NCI-H774 (cell line): ENCODE measurements around the gene SLC7A8.

Experiments
- DNase-seq: peaks from one replicate; lab custom pipeline; 2025; lab: John Stamatoyannopoulos, UW

Gene SLC7A8

GRCh38 chr14:23182372-23183157 is 895 bp downstream of the SLC7A8 start:
- DNase-seq = no peak

DNA sequence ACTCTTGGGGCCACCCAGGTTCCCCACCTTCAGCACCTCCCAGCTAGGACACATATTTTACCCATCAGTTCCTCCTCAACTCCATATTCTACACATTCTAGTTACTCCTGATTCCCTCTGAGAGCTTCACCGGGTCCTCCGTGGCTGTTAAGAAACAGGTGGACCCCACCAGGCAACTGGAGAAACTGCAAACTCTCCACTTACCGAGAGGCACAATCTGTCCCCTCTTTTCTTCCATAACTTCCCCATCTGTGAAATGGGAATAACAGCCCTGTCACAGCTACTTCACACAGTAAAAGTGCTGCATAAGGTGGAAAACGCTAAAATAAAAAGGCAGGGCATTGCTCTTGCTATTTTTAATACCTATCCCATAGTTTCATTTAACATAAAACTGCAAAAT is 1.5 kb downstream of the SLC7A8 start:
- DNase-seq = no peak

- DNase-seq = no peak
Measured at GRCh38 chr14:23181453-23181852, 2.0 kb downstream of the SLC7A8 start.

DNA sequence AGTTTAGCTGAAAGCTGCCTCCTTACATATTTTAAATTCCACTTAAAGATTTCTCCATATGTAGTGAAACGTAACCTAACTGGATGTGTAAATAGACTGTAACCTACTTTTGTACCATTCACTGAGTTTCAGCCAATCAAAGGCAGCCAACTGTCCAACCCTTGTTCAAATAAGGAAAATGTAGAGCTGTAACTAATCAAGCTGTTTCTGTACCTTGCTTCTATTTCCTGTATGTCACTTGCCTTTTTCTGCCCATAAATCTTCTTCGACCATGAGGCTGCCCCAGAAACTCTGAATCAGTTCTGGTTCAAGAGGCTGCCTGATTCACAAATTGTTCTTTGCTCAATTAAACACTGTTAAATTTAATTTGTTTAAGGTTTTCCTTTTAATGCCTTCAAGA is 6.3 kb downstream of the SLC7A8 start:
- DNase-seq = no peak

GRCh38 chr14:23175823-23176222 is 7.6 kb downstream of the SLC7A8 start:
- no peak for DNase-seq

DNA sequence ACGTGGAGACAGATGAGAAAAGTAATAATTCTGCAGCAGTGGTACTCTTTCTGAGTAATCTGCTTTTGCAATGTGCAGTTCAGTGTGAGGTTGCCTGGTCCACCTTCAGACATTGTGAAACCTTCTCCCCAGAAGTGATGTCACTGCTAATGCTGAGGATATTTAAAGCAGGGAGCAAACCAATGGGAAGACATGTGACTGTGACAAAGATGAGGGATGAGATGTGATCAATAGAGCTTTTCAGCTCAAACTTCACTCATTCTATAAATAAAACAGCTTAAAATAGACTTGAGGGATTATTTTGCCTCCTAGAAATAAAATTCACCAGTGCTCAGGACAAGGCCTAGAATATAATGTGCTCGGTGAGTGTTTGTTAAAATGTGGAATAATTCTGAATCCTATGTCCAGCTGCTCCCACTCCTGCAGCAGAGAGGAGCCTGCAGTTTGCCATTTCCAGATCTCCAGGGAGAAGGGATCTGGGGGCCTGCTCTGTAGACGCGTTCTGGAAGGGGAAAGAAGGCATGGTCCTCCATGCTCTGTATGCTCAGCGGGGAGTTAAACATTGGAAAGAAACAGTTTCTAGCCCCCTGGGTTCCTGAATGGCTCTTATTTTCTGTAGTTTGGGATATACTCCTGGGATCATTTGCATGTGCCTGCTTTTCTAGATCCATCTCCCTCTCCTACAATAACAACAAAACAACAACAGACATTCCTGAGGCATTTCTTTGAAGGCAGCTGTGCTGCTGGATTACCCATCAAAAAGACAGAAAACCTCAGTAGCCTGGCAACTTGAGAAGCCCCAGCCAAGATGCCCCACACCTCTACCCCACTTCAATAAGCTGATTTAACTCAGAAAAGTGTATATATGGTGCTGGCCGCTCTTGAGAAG is 8.9 kb downstream of the SLC7A8 start:
- no peak for DNase-seq

DNA sequence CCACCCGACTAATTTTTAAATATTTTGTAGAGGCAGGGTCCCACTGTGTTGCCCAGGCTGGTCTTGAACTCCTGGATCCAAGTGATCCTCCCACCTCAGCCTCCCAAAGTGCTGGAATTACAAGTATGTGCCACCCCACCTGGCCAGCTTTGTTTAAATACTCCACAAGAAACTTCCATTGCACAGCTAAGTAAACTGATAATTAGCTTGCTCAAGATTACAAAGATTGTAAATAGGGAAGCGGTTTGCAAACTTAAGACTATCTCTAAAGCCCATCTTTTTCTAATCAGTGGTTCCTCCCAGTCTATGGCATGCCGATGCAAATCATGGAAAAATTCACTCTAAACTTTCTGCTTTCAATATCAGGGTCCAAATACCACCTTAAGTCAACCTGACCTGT is 9.7 kb downstream of the SLC7A8 start:
- no peak for DNase-seq

DNA sequence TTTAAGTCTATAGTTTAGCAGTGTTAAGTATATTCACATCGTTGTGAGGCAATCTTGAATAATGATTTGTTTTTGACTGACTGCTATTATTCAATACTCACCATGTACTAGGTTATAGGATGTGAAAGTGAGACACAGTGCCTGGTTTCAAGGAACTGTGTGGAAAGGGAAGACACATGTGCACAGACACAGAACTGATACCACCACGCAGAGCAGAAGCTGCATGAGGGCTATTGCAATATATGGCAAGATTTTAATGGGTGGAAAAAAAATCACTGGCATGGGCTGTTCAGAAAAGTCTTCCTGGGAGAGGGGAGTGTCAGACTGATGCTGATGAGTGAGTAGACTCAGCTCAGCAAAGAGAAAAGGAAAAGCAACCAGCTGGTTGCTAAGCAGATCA is 10.4 kb downstream of the SLC7A8 start:
- DNase-seq = no peak

DNA sequence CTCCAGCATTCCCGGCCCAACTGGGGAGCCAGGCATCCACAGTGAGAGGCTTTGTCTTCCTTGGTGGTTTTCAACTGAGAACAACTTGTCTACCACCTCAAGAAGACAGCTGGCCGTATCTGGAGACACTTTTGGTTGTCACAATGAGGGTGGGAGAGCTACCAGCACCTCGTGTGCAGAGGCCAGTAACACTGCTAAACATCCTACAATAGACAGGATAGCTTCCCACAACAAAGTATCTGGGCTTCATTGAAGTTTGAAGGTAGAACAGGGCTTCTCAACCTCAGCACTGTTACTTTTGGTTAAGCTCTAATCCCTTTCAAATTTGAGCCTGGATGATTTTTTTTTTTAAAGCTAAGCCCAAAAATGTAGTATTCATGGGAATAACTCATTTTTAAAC is 10.9 kb downstream of the SLC7A8 start:
- no peak for DNase-seq

DNA sequence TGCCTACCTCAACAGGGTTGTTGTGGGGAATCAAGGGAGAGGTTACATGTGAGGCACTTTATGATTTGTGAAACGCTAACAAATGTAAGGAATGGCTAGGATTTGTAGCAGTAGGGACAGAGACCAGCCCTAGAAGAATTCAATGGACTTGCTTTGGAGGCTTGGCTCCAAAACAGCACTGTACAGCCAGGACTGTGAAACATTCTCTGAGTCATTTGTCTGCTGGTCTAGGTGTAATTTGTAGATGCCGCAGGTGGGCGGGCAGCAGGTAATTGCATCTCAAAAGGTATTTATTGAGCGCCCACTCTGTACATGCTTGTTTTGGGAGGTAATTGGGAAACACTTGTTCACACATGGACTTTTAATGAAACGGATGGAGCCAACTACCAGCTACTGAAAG is 11.4 kb downstream of the SLC7A8 start:
- no peak for DNase-seq

DNA sequence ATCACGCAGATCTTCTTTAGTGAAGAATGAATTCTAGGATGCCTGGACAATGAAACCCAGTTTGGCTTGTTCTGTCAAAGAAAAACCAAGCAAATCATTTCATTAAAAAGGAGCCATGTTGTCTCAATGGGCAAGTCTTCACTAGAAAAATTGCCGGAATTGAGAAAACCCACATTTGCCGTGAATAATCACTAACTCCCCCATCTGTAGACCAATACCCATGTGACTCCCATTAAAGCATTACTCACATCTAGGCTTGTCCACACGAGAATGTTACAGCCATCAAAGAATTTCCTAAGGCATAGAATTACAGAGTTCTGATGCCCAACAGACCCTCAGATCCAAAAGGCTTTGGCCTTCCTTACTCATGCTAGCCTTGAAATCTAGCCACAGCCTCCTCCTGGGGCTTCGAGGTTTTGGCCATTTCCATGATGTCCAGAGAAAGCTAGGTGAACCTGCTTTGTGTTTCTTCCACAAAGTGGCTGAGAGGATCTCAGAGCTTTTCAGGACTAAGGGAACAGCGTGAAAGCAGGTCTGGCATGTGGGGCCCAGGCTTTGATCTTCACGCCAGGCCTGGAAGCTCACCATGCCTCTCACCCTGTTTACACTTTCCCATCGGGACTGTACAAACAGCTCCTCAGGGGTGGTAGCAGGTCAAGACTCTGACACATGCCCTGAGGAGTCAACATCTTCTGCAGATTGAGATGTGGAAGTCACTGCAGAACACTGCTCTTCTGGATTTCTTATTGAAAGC is 12.1 kb downstream of the SLC7A8 start:
- no peak for DNase-seq

GRCh38 chr14:23169622-23170021 is 13.8 kb downstream of the SLC7A8 start:
- no peak for DNase-seq

DNA sequence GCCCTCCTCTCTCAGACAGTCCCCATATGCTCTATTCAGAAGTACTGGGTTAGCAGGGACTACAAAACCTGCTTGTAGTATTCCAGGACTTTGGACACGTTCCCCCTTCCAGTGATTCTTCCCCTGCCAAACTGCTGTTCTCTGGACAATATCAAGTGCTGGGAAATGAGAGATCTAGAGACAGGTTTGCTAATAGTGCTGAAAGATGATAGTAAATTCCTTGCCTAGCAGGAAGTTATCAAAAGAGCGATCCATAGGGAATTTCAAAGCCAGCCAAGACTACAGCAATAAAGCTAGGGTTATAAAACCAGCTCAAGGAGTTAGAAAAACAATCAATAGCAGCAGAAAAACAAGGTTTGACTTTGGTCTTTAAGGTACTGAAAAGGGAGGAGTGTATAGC is 15.2 kb downstream of the SLC7A8 start:
- no peak for DNase-seq

- DNase-seq = no peak
Measured at GRCh38 chr14:23167116-23167847, 16.2 kb downstream of the SLC7A8 start.

GRCh38 chr14:23164949-23165348 is 18.5 kb downstream of the SLC7A8 start:
- no peak for DNase-seq

DNA sequence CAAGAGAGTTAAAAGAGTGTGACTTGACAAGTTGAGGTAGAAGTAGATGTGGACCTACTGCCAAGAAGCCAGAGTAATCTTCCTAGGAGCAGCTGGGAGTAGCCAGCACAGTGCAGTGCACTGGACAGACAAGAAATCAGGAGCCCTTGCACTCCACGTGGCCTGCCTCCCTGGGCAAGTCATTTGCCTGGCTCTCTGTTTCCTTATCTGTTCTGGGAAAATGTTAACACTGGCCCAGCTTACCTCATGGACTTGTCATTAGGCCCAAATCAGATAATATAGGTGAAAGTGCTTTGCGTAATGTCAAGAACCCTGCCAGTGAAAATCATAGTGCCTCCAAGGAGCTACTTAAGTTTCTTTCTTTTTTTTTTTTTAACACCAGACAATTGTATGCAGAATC is 19.2 kb downstream of the SLC7A8 start:
- no peak for DNase-seq

DNA sequence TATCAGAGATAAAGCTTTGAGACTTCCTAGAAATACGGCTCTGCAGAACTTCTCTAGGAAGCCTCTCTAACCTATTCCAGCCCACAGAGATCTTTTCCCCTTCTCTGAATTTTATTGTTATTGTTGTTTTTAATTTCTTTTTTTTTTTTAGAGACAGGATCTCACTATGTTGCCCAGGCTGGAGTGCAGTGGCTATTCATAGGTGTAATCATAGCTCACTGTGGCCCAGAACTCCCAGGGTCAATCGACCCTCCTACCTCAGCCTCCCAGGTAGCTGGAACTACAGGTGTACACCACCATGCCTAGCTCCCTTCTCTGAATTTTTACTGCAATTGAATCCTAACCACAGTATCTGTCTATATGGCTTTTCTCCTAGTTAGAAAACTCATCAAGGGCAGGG is 19.6 kb downstream of the SLC7A8 start:
- DNase-seq = no peak

- no peak for DNase-seq
Measured at GRCh38 chr14:23162800-23163199, 20.7 kb downstream of the SLC7A8 start.

DNA sequence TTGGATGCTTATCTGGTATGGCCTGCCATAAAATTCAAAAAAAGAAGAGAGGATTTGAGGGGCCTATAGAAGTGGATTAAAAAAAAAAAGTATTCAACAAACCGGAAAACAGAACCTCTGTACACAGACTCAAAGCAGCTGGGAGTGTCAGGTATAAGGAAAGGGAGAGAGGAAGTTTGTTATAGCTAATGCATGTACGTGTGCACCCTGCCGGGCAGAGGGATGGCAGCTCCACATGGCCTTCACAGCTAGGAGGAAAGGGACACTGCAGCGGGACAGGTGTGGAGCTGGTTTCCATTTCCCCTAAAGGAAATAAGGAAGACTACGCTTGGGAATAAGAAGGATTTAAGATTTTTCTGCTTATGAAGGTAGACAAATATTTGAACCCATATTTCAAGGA is 21.5 kb downstream of the SLC7A8 start:
- no peak for DNase-seq

DNA sequence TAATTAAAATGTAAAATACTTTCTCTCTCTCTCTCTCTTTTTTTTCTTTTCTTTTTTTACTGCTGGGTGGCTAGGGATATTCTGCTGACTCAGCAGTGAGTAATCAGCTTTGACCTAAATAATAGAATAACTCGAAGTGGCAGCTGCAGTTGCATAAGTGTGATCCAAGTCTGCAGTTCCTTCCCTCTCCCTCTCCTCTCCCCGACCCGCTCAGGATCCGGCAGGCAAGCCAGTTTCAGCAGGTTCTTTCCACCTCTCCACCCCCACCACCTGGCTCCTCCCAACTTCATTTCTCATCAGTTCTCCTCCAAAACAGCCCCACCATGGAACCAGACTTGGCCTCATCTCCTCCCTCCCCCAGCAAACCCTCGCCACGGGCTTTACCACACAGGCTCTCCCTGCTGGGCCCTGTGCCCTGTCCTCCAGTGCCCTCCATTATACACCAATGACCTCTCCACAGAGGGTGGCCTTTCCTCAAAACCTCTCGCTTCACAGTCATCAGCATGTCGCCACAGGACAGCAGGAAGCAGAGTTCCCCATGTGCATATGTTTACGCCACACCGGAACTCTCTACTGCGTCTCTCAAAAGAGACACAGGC is 22.4 kb downstream of the SLC7A8 start:
- no peak for DNase-seq

DNA sequence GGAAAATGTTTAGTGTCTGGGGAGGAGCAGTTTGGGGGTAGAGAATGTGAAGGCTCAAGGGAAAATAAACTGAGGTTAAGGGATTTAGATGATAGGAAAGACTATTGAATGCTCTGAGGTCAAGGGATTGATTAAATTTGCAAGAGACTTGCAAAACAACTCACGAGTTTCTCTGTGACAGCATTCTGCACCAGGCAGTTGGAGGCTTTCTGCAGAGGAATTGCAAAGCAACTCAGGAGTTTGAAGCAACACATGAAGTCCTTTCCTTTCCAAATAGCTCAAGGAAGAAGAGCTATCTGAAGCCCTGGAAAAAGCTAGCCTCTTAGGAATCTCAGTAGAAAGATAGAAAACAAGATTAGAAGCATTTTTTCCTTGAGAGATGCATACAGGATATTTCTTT is 23.9 kb downstream of the SLC7A8 start:
- no peak for DNase-seq

GRCh38 chr14:23158779-23159178 is 24.7 kb downstream of the SLC7A8 start:
- DNase-seq = no peak
